AG09309 (cell line): ENCODE results near the gene NOM1.

Experiments used
- DNase-seq: peaks from one replicate; pipeline ENCODE4 v3.0.0-alpha.2; 2010; ENCODE audit warnings: low read depth
- H3K4me3 ChIP-seq: 2 replicates; pipeline ENCODE4 v1.5.1; 2011; ENCODE audit warnings: mild to moderate bottlenecking, low read depth, low read length, moderate library complexity; ENCODE audit not compliant: control insufficient read depth
- CTCF ChIP-seq: IDR thresholded peaks from 2 replicates; pipeline ENCODE4 v1.5.1; 2011; ENCODE audit warnings: mild to moderate bottlenecking, low read depth, low read length, inconsistent platforms; ENCODE audit not compliant: insufficient read depth, control insufficient read depth; ENCODE audit errors: missing control alignments

Gene NOM1

GRCh38 chr7:157016352-157017041 is 67.0 kb downstream of the NOM1 start:
- H3K4me3 ChIP-seq, result no peak overlapping the region
- no peak for DNase-seq

GRCh38 chr7:157017149-157017548 is 67.6 kb downstream of the NOM1 start:
- no peak for TF ChIP-seq CTCF
- H3K4me3 ChIP-seq, result no peak overlapping the region
- no peak for DNase-seq

More at GRCh38 chr7:157016352-157017041, 67.0 kb downstream of the NOM1 start:
- no peak for TF ChIP-seq CTCF

GRCh38 chr7:157017603-157018327 is 68.3 kb downstream of the NOM1 start:
- no peak for TF ChIP-seq CTCF
- H3K4me3 ChIP-seq, result no peak overlapping the region
- no peak for DNase-seq

GRCh38 chr7:157018328-157018996 is 69.0 kb downstream of the NOM1 start:
- DNase-seq, result no peak
- no peak overlapping the region for H3K4me3 ChIP-seq
- TF ChIP-seq CTCF, result no peak

- no peak for DNase-seq
- H3K4me3 ChIP-seq, result no peak overlapping the region
These were observed 69.6 kb downstream of the NOM1 start for GRCh38 chr7:157018997-157019608.

More at GRCh38 chr7:157018997-157019608, 69.6 kb downstream of the NOM1 start:
- TF ChIP-seq CTCF, result no peak
